Esophagus muscularis mucosa (tissue), 3 donors: ENCODE results near the gene OTUD4.

ENCODE experiments used
- POLR2AphosphoS5 ChIP-seq, 2 donors: sonication (generic); formaldehyde crosslinking; IDR thresholded peaks; one replicate each; pipeline ENCODE4 v1.6.1; 2017; ENCODE audit warnings: antibody characterized with exemption in 2 of 2
- TF ChIP-seq, protein P1 (sequence below), 3 experiments: fragments of 200-600 bp in 2 of 3; fragments of 450-650 bp in 1 of 3; sonication (generic) in 2 of 3; IDR thresholded peaks; one replicate each; pipeline ENCODE4 v1.5.1; 2017 to 2019; ENCODE audit warnings: antibody characterized with exemption in 3 of 3, mild to moderate bottlenecking in 2 of 3, moderate library complexity in 1 of 3

GRCh38 chr4:145195167-145195952 lies 15.0 kb upstream of the OTUD4 start:
- TF ChIP-seq, protein P1, sequence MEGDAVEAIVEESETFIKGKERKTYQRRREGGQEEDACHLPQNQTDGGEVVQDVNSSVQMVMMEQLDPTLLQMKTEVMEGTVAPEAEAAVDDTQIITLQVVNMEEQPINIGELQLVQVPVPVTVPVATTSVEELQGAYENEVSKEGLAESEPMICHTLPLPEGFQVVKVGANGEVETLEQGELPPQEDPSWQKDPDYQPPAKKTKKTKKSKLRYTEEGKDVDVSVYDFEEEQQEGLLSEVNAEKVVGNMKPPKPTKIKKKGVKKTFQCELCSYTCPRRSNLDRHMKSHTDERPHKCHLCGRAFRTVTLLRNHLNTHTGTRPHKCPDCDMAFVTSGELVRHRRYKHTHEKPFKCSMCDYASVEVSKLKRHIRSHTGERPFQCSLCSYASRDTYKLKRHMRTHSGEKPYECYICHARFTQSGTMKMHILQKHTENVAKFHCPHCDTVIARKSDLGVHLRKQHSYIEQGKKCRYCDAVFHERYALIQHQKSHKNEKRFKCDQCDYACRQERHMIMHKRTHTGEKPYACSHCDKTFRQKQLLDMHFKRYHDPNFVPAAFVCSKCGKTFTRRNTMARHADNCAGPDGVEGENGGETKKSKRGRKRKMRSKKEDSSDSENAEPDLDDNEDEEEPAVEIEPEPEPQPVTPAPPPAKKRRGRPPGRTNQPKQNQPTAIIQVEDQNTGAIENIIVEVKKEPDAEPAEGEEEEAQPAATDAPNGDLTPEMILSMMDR (IDR thresholded peaks at IDR 0.05) = no peak
- TF ChIP-seq POLR2AphosphoS5 (IDR thresholded peaks at IDR 0.05) = no peak
